GM12878 (cell line): Measurements from ENCODE around the gene MRS2. TPM values are rescaled to one million over a fixed set of nuclear protein-coding genes. Genes with fewer than 3 reads are reported as not detected.

Source experiments
- ATAC-seq: fragments of 200-7000 bp; cut with Tn5 transposase; 3 replicates; pipeline ENCODE4 v1.9.1; 2020; ENCODE audit warnings: mild to moderate bottlenecking, moderate library complexity
- BruUV-seq: library from RNA; stranded (reverse); fragments of 400-500 nt; replicated peaks from 2 replicates; lab custom pipeline; 2021; lab: Mats Ljungman, UMichigan
- CTCF ChIA-PET: fragments of 300-600 bp; sonication (Branson Sonifier 250); formaldehyde crosslinking; extraction: SDS; loops from one replicate; lab custom pipeline; 2021; ENCODE audit warnings: inconsistent platforms; lab: Yijun Ruan, JAX
- POLR2A ChIA-PET: fragments of 350-600 bp; formaldehyde crosslinking; extraction: SDS; loops from one replicate; lab custom pipeline; 2021; ENCODE audit warnings: inconsistent platforms; lab: Charles Lee
- RAD21 ChIA-PET: fragments of 300-600 bp; sonication (Branson Sonifier 250); formaldehyde crosslinking; loops from one replicate; lab custom pipeline; 2023; ENCODE audit warnings: antibody characterized with exemption; ENCODE audit not compliant: unreplicated experiment; lab: Charles Lee
- SMC1A ChIA-PET: fragments of 300-600 bp; sonication (Branson Sonifier 250); formaldehyde crosslinking; loops from one replicate; lab custom pipeline; 2023; ENCODE audit not compliant: unreplicated experiment, uncharacterized antibody; lab: Charles Lee
- DNase-seq: peaks from one replicate; pipeline ENCODE4 v3.0.0-alpha.2; 2011; ENCODE audit warnings: low read depth, low spot score
- FAIRE-seq: peaks from 3 replicates; lab custom pipeline; 2011; peaks lifted over from hg19 to GRCh38; lab: Jason Lieb, UNC
- H2AFZ ChIP-seq: 2 replicates; pipeline ENCODE4 v1.6.0; 2011; ENCODE audit warnings: low read depth, low read length, control low read depth; ENCODE audit not compliant: control insufficient read depth
- H3K27ac ChIP-seq: 2 replicates; pipeline ENCODE4 v1.5.1; 2011; ENCODE audit warnings: control low read depth; ENCODE audit not compliant: control insufficient read depth, insufficient read depth
- H3K27me3 ChIP-seq, 2 experiments: replicated peaks in 1 of 2; 2 replicates each; pipeline versions ENCODE4 v1.6.0 to v1.6.1; 2011; ENCODE audit warnings: low read length in 1 of 2; ENCODE audit not compliant: control insufficient read depth in 2 of 2, insufficient read depth in 2 of 2
- H3K36me3 ChIP-seq, 2 experiments: 2 replicates each; pipeline ENCODE4 v1.5.1; 2011; ENCODE audit warnings: low read length in 1 of 2; ENCODE audit not compliant: control insufficient read depth in 2 of 2, insufficient read depth in 2 of 2
- H3K4me1 ChIP-seq: 2 replicates; pipeline ENCODE4 v1.6.1; 2011; ENCODE audit warnings: mild to moderate bottlenecking, low read length, moderate library complexity, mixed read lengths; ENCODE audit not compliant: control insufficient read depth, insufficient read depth
- H3K4me2 ChIP-seq: 2 replicates; pipeline ENCODE4 v1.6.0; 2011; ENCODE audit warnings: control low read depth; ENCODE audit not compliant: control insufficient read depth, insufficient read depth
- H3K4me3 ChIP-seq: fragments of 200-600 bp; sonication (generic); 2 replicates; pipeline ENCODE4 v1.5.1; 2016
- H3K79me2 ChIP-seq: 2 replicates; pipeline ENCODE4 v1.6.0; 2011; ENCODE audit warnings: low read length; ENCODE audit not compliant: control insufficient read depth, insufficient read depth
- H3K9ac ChIP-seq: 2 replicates; pipeline ENCODE4 v1.8.0; 2011; ENCODE audit warnings: low read length, control low read depth, mixed read lengths; ENCODE audit not compliant: control insufficient read depth, insufficient read depth
- H3K9me3 ChIP-seq: replicated peaks from 3 replicates; pipeline ENCODE4 v1.5.1; 2011; ENCODE audit warnings: mild to moderate bottlenecking, low read length; ENCODE audit not compliant: control insufficient read depth, insufficient read depth
- H4K20me1 ChIP-seq: 2 replicates; pipeline ENCODE4 v1.6.0; 2011; ENCODE audit not compliant: control insufficient read depth, insufficient read depth
- BCL11A ChIP-seq: IDR thresholded peaks from 2 replicates; pipeline ENCODE4 v1.6.1; 2011; ENCODE audit warnings: low read depth, low read length
- BMI1 ChIP-seq: fragments of 450-650 bp; IDR thresholded peaks from 2 replicates; pipeline ENCODE4 v1.6.1; 2016; ENCODE audit warnings: mild to moderate bottlenecking, moderate library complexity, borderline replicate concordance
- CHD4 ChIP-seq: fragments of 200-600 bp; sonication (generic); IDR thresholded peaks from 2 replicates; pipeline ENCODE4 v1.6.1; 2016; ENCODE audit warnings: mild to moderate bottlenecking
- HDGF ChIP-seq: fragments of 450-650 bp; IDR thresholded peaks from 2 replicates; pipeline ENCODE4 v1.6.1; 2016; ENCODE audit warnings: antibody characterized with exemption
- MXI1 ChIP-seq: fragments of 150-350 bp; IDR thresholded peaks from 2 replicates; pipeline ENCODE4 v1.6.1; 2011; ENCODE audit warnings: low read depth, mild to moderate bottlenecking, inconsistent platforms, low read length, improper control_type of control experiment
- RAD51 ChIP-seq: fragments of 450-650 bp; IDR thresholded peaks from 2 replicates; pipeline ENCODE4 v1.6.1; 2016; ENCODE audit warnings: moderate library complexity, mild to moderate bottlenecking, inconsistent platforms
- RB1 ChIP-seq: fragments of 450-650 bp; formaldehyde crosslinking; IDR thresholded peaks from 2 replicates; pipeline ENCODE4 v1.6.1; 2017; ENCODE audit warnings: mild to moderate bottlenecking, borderline replicate concordance
- RCOR1 ChIP-seq: conservative IDR thresholded peaks from 2 replicates; pipeline ENCODE4 v1.6.1; 2012; ENCODE audit warnings: low read depth, low read length, improper control_type of control experiment
- SMARCA5 ChIP-seq: fragments of 450-650 bp; IDR thresholded peaks from 2 replicates; pipeline ENCODE4 v1.6.1; 2017; ENCODE audit warnings: mild to moderate bottlenecking
- TARDBP ChIP-seq: IDR thresholded peaks from 2 replicates; pipeline ENCODE4 v1.6.1; 2016; ENCODE audit warnings: borderline replicate concordance
- ZNF622 ChIP-seq: fragments of 450-650 bp; IDR thresholded peaks from 2 replicates; pipeline ENCODE4 v1.6.1; 2017; ENCODE audit warnings: mild to moderate bottlenecking, inconsistent platforms
- WGBS: methylation state at CpG from one replicate; pipeline ENCODE4 v1.1.6; 2016; ENCODE audit warnings: low lambda C conversion rate; ENCODE audit not compliant: insufficient replicate concordance, insufficient coverage; ENCODE audit errors: missing lambda C conversion rate; 5-methylcytosine and 5-hydroxymethylcytosine counted together
- in situ Hi-C: fragments of 300-500 bp; cut with MboI; formaldehyde crosslinking; loops from 9 replicates; pipeline ENCODE4 v1.14.3; 2018; ENCODE audit warnings: mixed read lengths
- intact Hi-C: fragments of 100-400 bp; cut with micrococcal nuclease; formaldehyde crosslinking; loops from one replicate; pipeline ENCODE4 v1.14.2; 2022; ENCODE audit not compliant: unreplicated experiment
- polyA plus RNA-seq, 11 experiments: library from polyadenylated mRNA; depleted of rRNA in 4 of 11; unstranded in 6 of 11; stranded (reverse) in 5 of 11; fragments of >200 nt; fragmentation: Nextera tagmentation in 4 of 11; fragmentation: Illumina TruSeq in 1 of 11; extraction: Ambion mirVana in 4 of 11; extraction: Trizol in 1 of 11; gene quantifications; 1 replicate in 1 of 11; 2 replicates in 10 of 11; pipeline versions ENCODE4 v1.2.1 to v1.2.3, GENCODE V29; 2011 to 2016; ENCODE audit warnings: inconsistent platforms in 2 of 11, missing spikeins in 2 of 11, low read depth in 1 of 11
- total RNA-seq, 4 experiments: library from RNA; depleted of rRNA in 3 of 4; stranded (reverse); fragments of >200 nt in 3 of 4; fragmentation: Illumina TruSeq in 1 of 4; extraction: Trizol in 1 of 4; gene quantifications; 2 replicates each; pipeline versions ENCODE4 v1.2.1 to v1.2.3, GENCODE V29; 2013 to 2021
- TF ChIP-seq, protein P1 (sequence below): fragments of 450-650 bp; IDR thresholded peaks from 2 replicates; pipeline ENCODE4 v1.6.1; 2017; ENCODE audit warnings: mild to moderate bottlenecking, low read depth, inconsistent platforms; ENCODE audit not compliant: poor library complexity, severe bottlenecking

The MRS2 gene
- total and polyA plus RNA-seq, 10 of the 15 experiments (the other 5 are each of a cell fraction or from before 2014, with no cell fraction given): 7.5 to 29.9 (median 24.2) TPM

DNA sequence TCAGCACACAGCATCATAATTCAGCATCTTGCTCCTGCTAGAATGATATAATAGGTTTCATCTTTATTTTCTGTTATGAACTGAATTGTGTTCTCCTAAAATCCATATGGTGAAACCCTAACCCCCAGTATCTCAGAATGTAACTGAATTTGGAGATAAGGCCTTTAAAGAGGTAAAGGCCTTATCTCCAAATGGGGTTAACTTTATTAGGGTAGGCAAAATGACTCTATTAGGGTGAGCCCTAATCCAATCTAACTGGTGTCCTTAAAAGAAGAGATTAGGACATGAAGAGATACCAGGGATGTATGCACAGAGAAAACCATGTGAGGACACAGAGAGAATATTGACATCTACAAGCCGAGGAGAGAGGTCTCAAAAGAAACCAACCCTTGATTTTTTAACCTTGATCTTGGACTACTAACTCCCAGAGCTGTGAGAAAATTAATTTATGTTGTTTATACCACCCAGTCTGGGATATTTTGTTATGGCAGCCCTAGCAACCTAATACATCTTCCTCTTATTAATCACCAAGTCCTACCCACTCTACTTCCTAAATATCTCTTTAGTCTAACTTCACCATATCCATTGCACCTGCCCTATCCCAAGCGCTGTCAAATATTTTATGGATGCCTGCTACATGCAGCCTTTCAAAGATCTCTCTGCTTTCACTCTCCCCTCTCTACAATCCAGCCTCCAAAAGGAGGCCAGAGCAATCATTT is 8.5 kb upstream of the MRS2 start:
- 85% methylated on average over 2 of the region's 2 CpGs for WGBS
- in situ Hi-C loops: no loop called here
- no peak overlapping the region for H2AFZ ChIP-seq

More for the DNA sequence above, 8.5 kb upstream of the MRS2 start:
- H3K4me3 ChIP-seq: no peak overlapping the region
- no peaks in the 10 kb centered on the region for H3K79me2 ChIP-seq
- H3K27me3 ChIP-seq: no peaks in the 10 kb centered on the region
- no peak overlapping the region for H3K9ac ChIP-seq
- ChIA-PET RAD21 (no interaction called here), CTCF (interaction anchor here (2.6 kb wide), 1 partner anchor 12 kb away, joined by 8 read pairs; no protein-coding TSS in a partner anchor), SMC1A (no interaction called here), POLR2A (no interaction called here)
- no peaks in the 10 kb centered on the region; the same call in 2 of the 3 replicates for H3K9me3 ChIP-seq
- no peaks in the 10 kb centered on the region for H4K20me1 ChIP-seq
- BruUV-seq: no TSS peak
- no peak for DNase-seq
- H3K4me1 ChIP-seq: no peaks in the 10 kb centered on the region; the same call in 1 of the 2 replicates
- no peak for ATAC-seq
- TF ChIP-seq BCL11A: no peak
- no peak for TF ChIP-seq TARDBP
- TF ChIP-seq RB1: no peak
- no peak for TF ChIP-seq MXI1
- no peak for TF ChIP-seq RCOR1
- TF ChIP-seq HDGF: no peak
- TF ChIP-seq BMI1: no peak
- TF ChIP-seq SMARCA5: no peak
- TF ChIP-seq ZNF622: no peak
- TF ChIP-seq, protein P1, sequence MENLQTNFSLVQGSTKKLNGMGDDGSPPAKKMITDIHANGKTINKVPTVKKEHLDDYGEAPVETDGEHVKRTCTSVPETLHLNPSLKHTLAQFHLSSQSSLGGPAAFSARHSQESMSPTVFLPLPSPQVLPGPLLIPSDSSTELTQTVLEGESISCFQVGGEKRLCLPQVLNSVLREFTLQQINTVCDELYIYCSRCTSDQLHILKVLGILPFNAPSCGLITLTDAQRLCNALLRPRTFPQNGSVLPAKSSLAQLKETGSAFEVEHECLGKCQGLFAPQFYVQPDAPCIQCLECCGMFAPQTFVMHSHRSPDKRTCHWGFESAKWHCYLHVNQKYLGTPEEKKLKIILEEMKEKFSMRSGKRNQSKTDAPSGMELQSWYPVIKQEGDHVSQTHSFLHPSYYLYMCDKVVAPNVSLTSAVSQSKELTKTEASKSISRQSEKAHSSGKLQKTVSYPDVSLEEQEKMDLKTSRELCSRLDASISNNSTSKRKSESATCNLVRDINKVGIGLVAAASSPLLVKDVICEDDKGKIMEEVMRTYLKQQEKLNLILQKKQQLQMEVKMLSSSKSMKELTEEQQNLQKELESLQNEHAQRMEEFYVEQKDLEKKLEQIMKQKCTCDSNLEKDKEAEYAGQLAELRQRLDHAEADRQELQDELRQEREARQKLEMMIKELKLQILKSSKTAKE: no peak
- no peak for TF ChIP-seq RAD51
- TF ChIP-seq CHD4: no peak
- H3K27ac ChIP-seq: no peak overlapping the region
- intact Hi-C loops: no loop called here
- no peak for FAIRE-seq
- no peaks in the 10 kb centered on the region for H3K36me3 ChIP-seq
- no peak overlapping the region for H3K4me2 ChIP-seq
